ENCODE data around the gene TRIM36. TPM values are rescaled to one million over a fixed set of nuclear protein-coding genes. Genes with fewer than 3 reads are reported as not detected.

The TRIM36 gene
- total and polyA plus RNA-seq, 2 of the 8 experiments (the other 6 are each of a cell fraction or from before 2014, with no cell fraction given) = 8.5 to 14.1 TPM

- no peak overlapping the region for H3K9ac ChIP-seq (replicated peaks in 1 of 4; ENCODE audit: extremely low read depth in 1 of 4, low read depth in 3 of 4, low read length in 3 of 4)
- H2BK15ac ChIP-seq (ENCODE audit: low read length) = no peak overlapping the region
- H2AK5ac ChIP-seq (ENCODE audit: low read depth, low read length) = no peak overlapping the region
- peaks cover 2 to 12% (median 7%) of the 10 kb centered on the region in 4 experiments for H3K27me3 ChIP-seq (replicated peaks in 1 of 4; ENCODE audit: control insufficient read depth in 3 of 4, extremely low read depth in 1 of 4, insufficient read depth in 3 of 4, low read length in 3 of 4)
- no peak overlapping the region; the same call in 1 of the 2 replicates for H4K8ac ChIP-seq (ENCODE audit: extremely low read depth, insufficient read depth, low read length)
- no peaks in the 10 kb centered on the region for H3K79me1 ChIP-seq (ENCODE audit: low read depth, low read length)
- H3K4ac ChIP-seq (replicated peaks; ENCODE audit: insufficient read length, low read depth, low read length) = no peak overlapping the region
- no peak overlapping the region for H3K4me2 ChIP-seq (ENCODE audit: insufficient read depth in 1 of 2, low read depth in 2 of 2, low read length in 2 of 2)
- no peak for FAIRE-seq
- H3K14ac ChIP-seq (ENCODE audit: insufficient read length) = no peak overlapping the region
- no peak overlapping the region for H2AFZ ChIP-seq (ENCODE audit: low read length)
- H3K18ac ChIP-seq (ENCODE audit: extremely low read depth, low read length) = no peak overlapping the region
- no peak overlapping the region for H4K5ac ChIP-seq (ENCODE audit: insufficient read length, low read depth, low read length)
- peaks cover 0 to 30% of the 10 kb centered on the region in 2 experiments; a peak in 3 of 4 replicates for H3K79me2 ChIP-seq (ENCODE audit: control insufficient read depth in 1 of 2, insufficient read depth in 2 of 2, low read length in 2 of 2)
- no peak for DNase-seq (ENCODE audit: low read depth in 1 of 2, low spot score in 2 of 2)
- peaks cover 16% of the 10 kb centered on the region for H3K23me2 ChIP-seq (ENCODE audit: low read depth, low read length)
- H3K4me1 ChIP-seq (replicated peaks in 1 of 4; ENCODE audit: control insufficient read depth in 3 of 4, insufficient read depth in 4 of 4, low read length in 3 of 4) = peaks cover 0 to 4% (median 0%) of the 10 kb centered on the region in 4 experiments; a peak in 3 of 7 replicates
- no peak overlapping the region for H3K23ac ChIP-seq (ENCODE audit: insufficient read length)
- POLR2A ChIA-PET (ENCODE audit: partially characterized antibody) = interaction anchor here (0.8 to 0.9 kb wide), 2 partner anchors 16 to 72 kb away, joined by 3 read pairs; no protein-coding TSS in a partner anchor
- CTCF ChIA-PET (ENCODE audit: partially characterized antibody) = interaction anchor here (0.6 to 1.5 kb wide), 4 partner anchors 15 to 577 kb away, joined by 3 to 5 read pairs (median 3); no protein-coding TSS in a partner anchor
- H3K4me3 ChIP-seq (ENCODE audit: extremely low read depth in 1 of 4, insufficient read depth in 2 of 4, low read depth in 3 of 4, low read length in 4 of 4) = no peak overlapping the region
- H3K56ac ChIP-seq (replicated peaks; ENCODE audit: insufficient read length, low read depth, low read length) = no peak overlapping the region
- no peak overlapping the region for H2BK20ac ChIP-seq (ENCODE audit: low read length)
- H2BK12ac ChIP-seq (ENCODE audit: low read depth, low read length) = no peak overlapping the region
- no peaks in the 10 kb centered on the region for H4K20me1 ChIP-seq (replicated peaks in 1 of 2; ENCODE audit: control insufficient read depth in 1 of 2, insufficient read depth in 2 of 2, low read length in 2 of 2)
- WGBS, 2 experiments (ENCODE audit: extremely low coverage in 1 of 2, insufficient coverage in 1 of 2, insufficient read length in 1 of 2, insufficient replicate concordance in 2 of 2, low coverage in 1 of 2, low lambda C conversion rate in 2 of 2, missing lambda C conversion rate in 1 of 2) = 99% methylated on average over 11 of the region's 12 CpGs; no CpG with 5 or more reads in 1 of the 2 experiments
- no peak overlapping the region for H4K91ac ChIP-seq (replicated peaks; ENCODE audit: insufficient read length, low read length)
- H3K36me3 ChIP-seq (ENCODE audit: control insufficient read depth in 2 of 4, insufficient read depth in 4 of 4, low read length in 3 of 4) = peaks cover 0 to 18% (median 5%) of the 10 kb centered on the region in 4 experiments; a peak in 3 of 8 replicates
- H2BK5ac ChIP-seq (ENCODE audit: low read depth, low read length) = no peak overlapping the region
- H2BK120ac ChIP-seq (replicated peaks; ENCODE audit: low read depth, low read length) = no peak overlapping the region
- H3K27ac ChIP-seq (ENCODE audit: low read depth, low read length) = no peak overlapping the region
- H3K9me3 ChIP-seq (ENCODE audit: insufficient read depth in 2 of 2, low read depth in 1 of 2, low read length in 1 of 2) = peaks cover 22 to 26% of the 10 kb centered on the region in 2 experiments
- TF ChIP-seq TAF1 (IDR thresholded peaks at IDR 0.05; ENCODE audit: low read depth, low read length) (no peak), MAFK (IDR thresholded peaks at IDR 0.05; ENCODE audit: low read depth, low read length) (no peak), KDM1A (IDR thresholded peaks at IDR 0.05; ENCODE audit: borderline replicate concordance, low read length) (no peak), SIRT6 (IDR thresholded peaks at IDR 0.05; ENCODE audit: low read length) (no peak), NRF1 (IDR thresholded peaks at IDR 0.05; ENCODE audit: low read depth, low read length) (no peak), YY1 (IDR thresholded peaks at IDR 0.05; ENCODE audit: low read depth, low read length) (no peak), GABPA (IDR thresholded peaks at IDR 0.05; ENCODE audit: borderline replicate concordance, insufficient read depth, low read length) (no peak), BRCA1 (IDR thresholded peaks at IDR 0.05; ENCODE audit: low read depth, low read length) (no peak), SIN3A (conservative IDR thresholded peaks at IDR 0.05 in 1 of 2, IDR thresholded peaks at IDR 0.05 in 1 of 2; ENCODE audit: low read depth in 1 of 2, low read length in 2 of 2) (no peak), RXRA (IDR thresholded peaks at IDR 0.05; ENCODE audit: insufficient read depth, low read depth, low read length) (no peak), EZH2 (IDR thresholded peaks at IDR 0.05; ENCODE audit: low read depth, low read length, severe bottlenecking) (no peak), CBX8 (IDR thresholded peaks at IDR 0.05; ENCODE audit: borderline replicate concordance, low read depth, low read length) (no peak), CREB1 (IDR thresholded peaks at IDR 0.05) (no peak), CHD1 (IDR thresholded peaks at IDR 0.05; ENCODE audit: low read depth, low read length) (no peak)
Observed at GRCh38 chr5:115166744-115167393, 2.8 kb downstream of the TRIM36 start.
